GM12874 (cell line): ENCODE data around the gene GTF2I.

Source experiments
- CTCF ChIP-seq: IDR thresholded peaks from 2 replicates; pipeline ENCODE4 v1.5.1; 2011; ENCODE audit warnings: low read depth, mild to moderate bottlenecking, control low read depth, low read length, moderate library complexity; ENCODE audit not compliant: insufficient read depth

The GTF2I gene

GRCh38 chr7:74623135-74623534 lies 34.4 kb upstream of the GTF2I start:
- no peak for TF ChIP-seq CTCF

DNA sequence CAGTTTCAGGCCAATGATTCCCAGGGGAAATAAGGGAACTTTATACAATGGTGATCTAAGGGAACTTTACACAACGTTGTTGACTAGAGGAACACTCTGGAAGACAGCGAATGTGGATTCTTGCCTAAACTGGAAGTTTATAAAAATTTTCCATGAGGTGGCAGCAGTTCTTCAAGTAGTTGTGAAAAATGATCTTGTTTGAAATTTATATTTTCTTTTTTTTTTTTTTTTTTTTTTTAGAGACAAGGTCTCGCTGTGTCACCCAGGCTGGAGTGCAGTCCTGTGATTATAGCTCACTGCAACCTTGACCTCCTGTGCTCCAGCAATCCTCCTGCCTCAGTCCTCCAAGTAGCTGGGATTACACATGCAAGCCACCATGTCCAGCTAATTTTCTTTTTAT lies 32.1 kb upstream of the GTF2I start:
- TF ChIP-seq CTCF = no peak

GRCh38 chr7:74627661-74628411 lies 29.7 kb upstream of the GTF2I start:
- no peak for TF ChIP-seq CTCF

GRCh38 chr7:74632505-74632904 lies 25.0 kb upstream of the GTF2I start:
- no peak for TF ChIP-seq CTCF

- no peak for TF ChIP-seq CTCF
These were observed 24.0 kb upstream of the GTF2I start for GRCh38 chr7:74633451-74633921.

GRCh38 chr7:74637745-74638144 lies 19.8 kb upstream of the GTF2I start:
- TF ChIP-seq CTCF = no peak

GRCh38 chr7:74653686-74654181 lies 3.8 kb upstream of the GTF2I start:
- no peak for TF ChIP-seq CTCF
